ENCODE measurements around the gene MAGI1. TPM values are rescaled to one million over a fixed set of nuclear protein-coding genes. Genes with fewer than 3 reads are reported as not detected.

The MAGI1 gene
- total RNA-seq, 2 experiments from 2014 or later: 0.29 to 4.3 TPM

GRCh38 chr3:65343736-65344135 lies 695.0 kb downstream of the MAGI1 start:
- CTCF ChIA-PET: no interaction called here
- no peak for ATAC-seq

GRCh38 chr3:65343026-65343425 lies 695.7 kb downstream of the MAGI1 start:
- Mint-ChIP-seq H3K27ac (no peak overlapping the region), H3K36me3 (no peaks in the 10 kb centered on the region), H3K9me3 (ENCODE audit: low read depth) (no peaks in the 10 kb centered on the region), H3K27me3 (no peaks in the 10 kb centered on the region), H3K4me1 (no peaks in the 10 kb centered on the region), H3K4me3 (no peak overlapping the region)
- no peak for ATAC-seq
- CTCF ChIA-PET: no interaction called here
- DNase-seq: no peak

More at GRCh38 chr3:65343736-65344135, 695.0 kb downstream of the MAGI1 start:
- no peak overlapping the region for H3K4me3 Mint-ChIP-seq
- no peak for DNase-seq
- no peak overlapping the region for H3K27ac Mint-ChIP-seq
- no peaks in the 10 kb centered on the region for H3K36me3 Mint-ChIP-seq
- H3K4me1 Mint-ChIP-seq: no peaks in the 10 kb centered on the region
- no peaks in the 10 kb centered on the region for H3K9me3 Mint-ChIP-seq (ENCODE audit: low read depth)
- H3K27me3 Mint-ChIP-seq: no peaks in the 10 kb centered on the region

DNA sequence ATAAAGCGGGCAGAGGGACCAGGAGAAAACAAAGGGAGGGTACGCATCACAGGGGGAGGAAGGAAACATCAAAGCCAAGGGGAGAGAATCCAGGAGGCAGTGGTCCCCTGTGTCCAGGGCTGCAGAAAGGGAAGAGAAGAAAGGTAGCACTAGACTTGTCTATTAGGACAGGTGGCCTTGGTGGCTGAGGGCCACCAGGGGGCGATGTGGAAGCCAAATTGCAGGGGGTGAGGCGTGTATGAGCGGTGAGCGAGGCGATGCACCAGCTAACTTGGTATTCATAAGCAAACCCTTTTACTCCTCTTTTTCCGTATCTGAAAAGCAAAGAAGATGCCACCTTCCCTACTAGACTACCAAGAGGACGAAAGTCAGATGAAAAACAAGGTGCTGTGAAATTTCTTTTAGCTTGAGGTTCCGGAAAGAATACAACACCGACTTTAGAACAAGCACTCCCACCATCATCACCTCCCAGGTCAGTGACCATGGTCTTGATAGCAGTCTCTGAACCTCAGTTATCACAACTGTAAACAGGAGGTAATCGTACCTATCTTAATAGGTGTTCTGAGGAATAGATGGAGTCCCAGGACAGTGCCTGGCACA lies 696.5 kb downstream of the MAGI1 start:
- ATAC-seq: no peak
- H3K27ac Mint-ChIP-seq: no peak overlapping the region
- H3K4me1 Mint-ChIP-seq: no peaks in the 10 kb centered on the region
- CTCF ChIA-PET: interaction anchor here (2.0 kb wide), 1 partner anchor 11 kb away, joined by 6 read pairs; no protein-coding TSS in a partner anchor
- no peak for DNase-seq
- H3K27me3 Mint-ChIP-seq: no peaks in the 10 kb centered on the region
- no peak overlapping the region for H3K4me3 Mint-ChIP-seq
- H3K36me3 Mint-ChIP-seq: no peaks in the 10 kb centered on the region
- H3K9me3 Mint-ChIP-seq (ENCODE audit: low read depth): no peaks in the 10 kb centered on the region

- H3K4me1 Mint-ChIP-seq: no peaks in the 10 kb centered on the region
These were observed 699.5 kb downstream of the MAGI1 start for GRCh38 chr3:65339192-65339740.

GRCh38 chr3:65338571-65338970 lies 700.1 kb downstream of the MAGI1 start:
- no peak for DNase-seq
- Mint-ChIP-seq H3K27ac (no peak overlapping the region), H3K4me3 (no peak overlapping the region), H3K27me3 (no peaks in the 10 kb centered on the region), H3K9me3 (ENCODE audit: low read depth) (peaks cover 2% of the 10 kb centered on the region), H3K4me1 (no peaks in the 10 kb centered on the region), H3K36me3 (no peaks in the 10 kb centered on the region)
- CTCF ChIA-PET: interaction anchor here (1.6 kb wide), 1 partner anchor 7 kb away, joined by 3 read pairs; no protein-coding TSS in a partner anchor
- ATAC-seq: no peak

More at GRCh38 chr3:65339192-65339740, 699.5 kb downstream of the MAGI1 start:
- Mint-ChIP-seq H3K4me3 (no peak overlapping the region), H3K36me3 (no peaks in the 10 kb centered on the region), H3K9me3 (ENCODE audit: low read depth) (peaks cover 2% of the 10 kb centered on the region), H3K27me3 (no peaks in the 10 kb centered on the region), H3K27ac (no peak overlapping the region)
- DNase-seq: no peak
- CTCF ChIA-PET: interaction anchor here (1.6 kb wide), 1 partner anchor 8 kb away, joined by 3 read pairs; no protein-coding TSS in a partner anchor
- no peak for ATAC-seq

DNA sequence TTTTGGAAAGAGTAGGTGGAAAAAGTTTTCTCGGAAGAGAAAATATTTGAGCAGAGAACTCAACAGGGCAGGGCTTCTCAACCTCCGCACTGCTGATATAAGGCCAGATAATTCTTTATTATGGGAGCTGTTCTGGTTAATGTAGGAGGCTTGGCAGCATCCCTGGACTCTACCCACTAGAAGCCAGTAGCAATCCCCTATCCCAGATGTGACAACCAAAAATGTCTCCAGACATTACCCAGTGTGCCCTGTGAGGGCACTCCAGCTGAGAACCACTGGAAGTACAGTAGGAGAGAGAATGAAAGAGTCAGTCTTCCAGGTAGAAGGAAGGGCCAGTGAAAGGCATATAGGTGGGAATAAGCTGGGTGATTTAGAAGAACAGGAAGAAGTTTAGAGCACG lies 703.1 kb downstream of the MAGI1 start:
- Mint-ChIP-seq H3K36me3 (no peaks in the 10 kb centered on the region), H3K4me3 (no peak overlapping the region), H3K9me3 (ENCODE audit: low read depth) (peaks cover 2% of the 10 kb centered on the region), H3K4me1 (no peaks in the 10 kb centered on the region), H3K27ac (no peak overlapping the region), H3K27me3 (no peaks in the 10 kb centered on the region)
- no peak for ATAC-seq
- CTCF ChIA-PET: no interaction called here
- DNase-seq: no peak

DNA sequence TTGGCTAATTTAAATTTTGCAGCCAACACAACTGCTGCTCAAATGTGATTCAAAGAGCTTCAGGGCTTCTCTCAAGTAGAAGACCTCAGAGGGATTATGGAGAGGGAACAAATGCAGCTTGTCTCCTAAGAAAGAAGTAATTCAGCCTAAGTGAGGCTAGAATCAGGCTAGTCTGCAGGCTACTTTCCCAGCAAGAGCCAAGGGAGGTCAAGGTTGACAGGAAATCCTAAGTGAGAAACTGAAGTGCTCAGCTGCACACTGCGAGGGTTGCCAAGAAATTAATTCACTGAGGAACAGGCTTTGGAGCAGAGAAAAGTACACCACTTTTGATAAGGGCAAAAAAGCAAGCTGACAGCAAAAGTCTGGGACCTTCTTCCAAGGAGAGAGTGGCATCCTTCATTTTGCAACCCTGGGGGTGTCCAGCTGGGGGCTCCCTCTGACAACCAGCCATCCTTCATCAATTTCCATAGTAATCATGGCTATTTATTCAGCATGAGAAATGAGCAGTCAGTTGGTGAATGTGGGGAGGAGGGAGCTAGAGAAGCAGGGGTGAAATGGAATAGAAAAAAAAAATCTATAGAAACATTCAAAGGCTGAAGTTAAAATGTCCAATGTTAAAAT lies 704.6 kb downstream of the MAGI1 start:
- H3K4me1 Mint-ChIP-seq: no peaks in the 10 kb centered on the region
- peaks cover 2% of the 10 kb centered on the region for H3K9me3 Mint-ChIP-seq (ENCODE audit: low read depth)
- ATAC-seq (no peak), DNase-seq (no peak)
- H3K27ac Mint-ChIP-seq: no peak overlapping the region
- no peak overlapping the region for H3K4me3 Mint-ChIP-seq
- H3K36me3 Mint-ChIP-seq: no peaks in the 10 kb centered on the region
- CTCF ChIA-PET: no interaction called here
- H3K27me3 Mint-ChIP-seq: no peaks in the 10 kb centered on the region

DNA sequence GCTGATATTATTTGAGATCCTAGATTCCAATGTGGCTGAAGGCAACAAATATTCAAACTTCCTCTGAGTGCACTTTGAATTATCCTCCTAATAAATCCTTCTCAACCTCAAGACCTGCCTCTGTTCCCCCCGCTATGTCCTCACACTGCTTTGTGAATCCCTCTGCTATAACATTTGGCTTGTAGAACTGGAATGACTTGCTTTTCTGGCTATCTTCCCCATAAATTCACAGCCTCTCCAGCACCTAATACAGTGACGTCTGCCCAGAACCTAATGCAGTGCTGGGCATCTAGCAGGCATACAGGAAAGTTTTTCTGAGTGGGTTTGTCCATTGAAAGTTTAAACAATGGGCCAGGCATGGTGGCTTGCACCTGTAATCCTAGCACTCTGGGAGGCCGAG lies 707.0 kb downstream of the MAGI1 start:
- ATAC-seq (no peak), DNase-seq (no peak)
- H3K4me1 Mint-ChIP-seq: no peaks in the 10 kb centered on the region
- H3K4me3 Mint-ChIP-seq: no peak overlapping the region
- peaks cover 2% of the 10 kb centered on the region for H3K9me3 Mint-ChIP-seq (ENCODE audit: low read depth)
- CTCF ChIA-PET: interaction anchor here (1.1 kb wide), 1 partner anchor 7 kb away, joined by 3 read pairs; no protein-coding TSS in a partner anchor
- H3K27me3 Mint-ChIP-seq: no peaks in the 10 kb centered on the region
- no peak overlapping the region for H3K27ac Mint-ChIP-seq
- H3K36me3 Mint-ChIP-seq: no peaks in the 10 kb centered on the region

GRCh38 chr3:65330072-65330471 lies 708.6 kb downstream of the MAGI1 start:
- H3K27me3 Mint-ChIP-seq: no peaks in the 10 kb centered on the region
- no peak for ATAC-seq
- CTCF ChIA-PET: no interaction called here
- H3K27ac Mint-ChIP-seq: no peak overlapping the region
- no peaks in the 10 kb centered on the region for H3K4me1 Mint-ChIP-seq
- H3K36me3 Mint-ChIP-seq: no peaks in the 10 kb centered on the region
- H3K4me3 Mint-ChIP-seq: no peak overlapping the region
- DNase-seq: no peak
- peaks cover 2% of the 10 kb centered on the region for H3K9me3 Mint-ChIP-seq (ENCODE audit: low read depth)

DNA sequence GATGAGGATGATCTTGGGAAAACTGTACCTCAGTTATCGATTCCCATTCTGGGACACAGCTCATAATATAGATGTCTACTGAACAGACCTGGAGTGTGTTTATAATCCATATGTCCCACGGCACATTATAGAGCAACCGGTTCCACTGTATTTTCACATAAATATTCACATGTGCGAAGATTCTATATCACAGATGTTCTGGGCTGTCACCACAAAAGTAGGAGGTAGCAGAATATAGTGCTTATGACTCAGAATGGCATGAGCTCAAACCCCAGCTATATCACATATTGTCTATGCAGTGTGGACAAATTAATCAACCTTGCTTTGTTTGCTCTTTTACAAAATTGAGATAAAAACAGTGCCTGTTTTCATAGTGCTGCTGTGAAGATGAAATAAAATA lies 710.6 kb downstream of the MAGI1 start:
- ATAC-seq: no peak
- no peaks in the 10 kb centered on the region for H3K36me3 Mint-ChIP-seq
- no peak for DNase-seq
- CTCF ChIA-PET: no interaction called here
- no peaks in the 10 kb centered on the region for H3K4me1 Mint-ChIP-seq
- H3K9me3 Mint-ChIP-seq (ENCODE audit: low read depth): peaks cover 2% of the 10 kb centered on the region
- no peaks in the 10 kb centered on the region for H3K27me3 Mint-ChIP-seq
- H3K27ac Mint-ChIP-seq: no peak overlapping the region
- H3K4me3 Mint-ChIP-seq: no peak overlapping the region

DNA sequence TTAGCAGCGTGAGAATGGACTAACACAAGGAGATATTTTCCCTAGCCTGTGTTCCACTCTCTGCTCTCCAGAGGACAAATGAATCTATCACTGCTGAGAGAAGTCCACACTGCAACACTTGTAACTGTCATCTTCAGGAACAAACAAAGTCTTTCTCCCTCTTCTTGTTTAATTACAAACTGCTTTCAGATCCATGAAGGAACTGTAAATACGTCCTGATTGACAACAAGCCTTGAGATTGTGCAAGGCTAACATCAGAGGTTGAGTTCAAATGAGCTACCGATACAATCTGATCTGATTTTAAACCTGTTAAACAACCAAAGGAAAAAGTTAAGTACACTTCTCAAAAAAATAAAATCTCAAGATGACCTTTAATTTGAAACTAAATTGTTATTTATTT lies 712.1 kb downstream of the MAGI1 start:
- H3K4me3 Mint-ChIP-seq: no peak overlapping the region

DNA sequence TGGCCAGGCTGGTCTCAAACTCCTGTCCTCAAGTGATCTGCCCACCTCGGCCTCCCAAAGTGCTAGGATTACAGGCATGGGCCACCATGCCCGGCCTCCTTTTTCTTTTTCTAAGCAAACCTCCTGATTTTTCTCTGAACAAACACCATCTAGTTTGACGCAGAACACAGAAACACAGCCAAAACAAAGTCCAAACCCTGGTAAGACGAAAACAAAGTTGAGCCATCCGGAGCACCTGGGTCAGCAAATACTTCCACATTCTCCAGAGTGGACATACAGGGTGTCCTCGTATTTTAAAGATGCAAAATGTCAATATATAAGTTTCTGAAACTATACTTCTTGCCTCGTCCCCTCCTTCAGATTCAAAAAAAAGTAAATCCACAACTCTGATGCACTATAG lies 715.8 kb downstream of the MAGI1 start:
- Mint-ChIP-seq H3K27me3 (no peaks in the 10 kb centered on the region), H3K36me3 (no peaks in the 10 kb centered on the region), H3K4me1 (no peaks in the 10 kb centered on the region), H3K4me3 (no peak overlapping the region), H3K27ac (no peak overlapping the region), H3K9me3 (ENCODE audit: low read depth) (peaks cover 4% of the 10 kb centered on the region)
- no peak for DNase-seq
- no peak for ATAC-seq
- CTCF ChIA-PET: no interaction called here

More for the DNA sequence above, 712.1 kb downstream of the MAGI1 start:
- H3K9me3 Mint-ChIP-seq (ENCODE audit: low read depth): peaks cover 2% of the 10 kb centered on the region
- no peaks in the 10 kb centered on the region for H3K4me1 Mint-ChIP-seq
- DNase-seq (no peak), ATAC-seq (no peak)
- H3K27ac Mint-ChIP-seq: no peak overlapping the region
- no peaks in the 10 kb centered on the region for H3K27me3 Mint-ChIP-seq
- CTCF ChIA-PET: no interaction called here
- H3K36me3 Mint-ChIP-seq: no peaks in the 10 kb centered on the region

DNA sequence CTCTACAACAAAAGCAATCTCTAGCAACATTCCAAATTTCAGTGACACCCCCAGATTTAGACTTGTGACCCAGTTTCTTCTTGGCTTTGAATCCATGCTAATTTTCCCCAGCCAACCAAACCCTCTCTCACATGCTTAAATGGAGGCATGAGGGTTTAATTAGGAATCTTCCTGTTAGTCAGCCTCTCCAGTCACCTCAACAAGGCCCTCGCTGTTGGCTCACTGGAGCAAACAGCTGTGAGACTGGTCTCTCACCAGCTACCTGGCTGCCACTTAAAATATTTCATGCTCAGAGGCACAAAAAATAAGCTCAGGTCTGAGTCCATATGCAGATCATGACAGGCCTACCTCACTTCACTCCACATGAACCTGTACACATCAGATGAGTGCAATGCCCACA lies 720.5 kb downstream of the MAGI1 start:
- H3K27ac Mint-ChIP-seq: no peak overlapping the region
- no peaks in the 10 kb centered on the region for H3K36me3 Mint-ChIP-seq
- ATAC-seq (no peak), DNase-seq (no peak)
- H3K4me3 Mint-ChIP-seq: no peak overlapping the region
- H3K27me3 Mint-ChIP-seq: no peaks in the 10 kb centered on the region
- H3K9me3 Mint-ChIP-seq (ENCODE audit: low read depth): peaks cover 7% of the 10 kb centered on the region
- H3K4me1 Mint-ChIP-seq: no peaks in the 10 kb centered on the region
- CTCF ChIA-PET: no interaction called here

GRCh38 chr3:65314916-65315315 lies 723.8 kb downstream of the MAGI1 start:
- Mint-ChIP-seq H3K36me3 (no peaks in the 10 kb centered on the region), H3K27me3 (no peaks in the 10 kb centered on the region), H3K4me3 (no peak overlapping the region), H3K9me3 (ENCODE audit: low read depth) (peaks cover 3% of the 10 kb centered on the region), H3K27ac (no peak overlapping the region), H3K4me1 (no peaks in the 10 kb centered on the region)
- CTCF ChIA-PET: no interaction called here
- DNase-seq (no peak), ATAC-seq (no peak)
